ENCODE measurements around the gene STXBP6.
"Not testable (repeated sequence)": the region's sequence is repeated elsewhere in the genome, so short reads cannot be mapped to it uniquely, and the experiment has no call there.

The STXBP6 gene

DNA sequence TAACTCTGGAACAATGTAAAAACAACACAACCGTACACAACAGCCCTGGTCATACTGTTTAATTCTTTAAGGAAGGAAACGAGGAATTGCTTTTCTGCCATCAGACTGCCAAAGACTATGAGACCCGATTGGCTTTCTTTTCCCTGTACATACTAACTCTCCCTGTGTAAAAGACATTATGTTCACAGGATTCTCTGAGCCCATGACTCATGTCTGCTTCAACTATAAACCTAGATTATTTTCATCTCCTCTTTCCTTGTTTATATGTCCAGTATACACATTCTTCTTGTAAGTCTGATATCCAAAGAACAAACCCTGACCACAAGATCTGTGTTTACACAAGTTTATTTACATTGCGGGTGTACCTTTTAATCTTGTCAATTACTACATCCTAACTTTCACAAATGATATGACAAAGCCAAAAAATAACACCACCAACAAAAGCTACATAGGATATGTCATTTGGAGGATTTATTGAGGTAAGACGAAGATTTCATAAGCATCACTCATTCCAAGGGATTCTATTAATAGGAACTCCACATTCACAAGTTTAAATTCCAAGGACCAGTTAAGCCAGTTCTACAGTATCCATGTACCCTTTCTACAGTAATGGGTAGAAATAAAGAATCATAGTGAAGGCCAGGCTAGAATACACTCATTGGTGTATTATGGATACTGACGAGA, 67.3 kb downstream of the STXBP6 start:
- no peak for DNase-seq

DNA sequence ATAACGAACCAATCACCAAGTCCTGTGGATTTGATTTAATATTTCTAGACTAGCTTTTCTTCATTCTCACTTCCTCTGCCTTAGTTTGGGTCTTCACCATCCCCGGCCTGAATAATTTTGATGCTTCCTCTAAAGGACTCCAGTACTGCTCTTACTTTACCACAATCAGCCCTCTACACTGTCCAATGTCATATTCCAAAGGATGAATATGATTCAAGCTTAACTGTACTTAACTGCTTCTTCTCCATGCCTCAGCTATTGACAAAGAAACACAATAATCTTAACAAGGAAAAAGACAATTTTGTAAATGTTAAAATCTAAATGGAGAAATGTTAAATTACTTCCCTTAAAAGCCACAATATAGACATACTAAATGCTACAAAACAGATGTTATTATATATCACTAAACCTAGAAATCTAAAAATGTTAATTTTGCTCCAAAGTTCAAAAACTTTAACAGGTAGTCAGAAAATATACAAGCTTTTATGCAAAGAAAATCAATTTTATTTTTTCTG, 70.2 kb downstream of the STXBP6 start:
- DNase-seq, result no peak

DNA sequence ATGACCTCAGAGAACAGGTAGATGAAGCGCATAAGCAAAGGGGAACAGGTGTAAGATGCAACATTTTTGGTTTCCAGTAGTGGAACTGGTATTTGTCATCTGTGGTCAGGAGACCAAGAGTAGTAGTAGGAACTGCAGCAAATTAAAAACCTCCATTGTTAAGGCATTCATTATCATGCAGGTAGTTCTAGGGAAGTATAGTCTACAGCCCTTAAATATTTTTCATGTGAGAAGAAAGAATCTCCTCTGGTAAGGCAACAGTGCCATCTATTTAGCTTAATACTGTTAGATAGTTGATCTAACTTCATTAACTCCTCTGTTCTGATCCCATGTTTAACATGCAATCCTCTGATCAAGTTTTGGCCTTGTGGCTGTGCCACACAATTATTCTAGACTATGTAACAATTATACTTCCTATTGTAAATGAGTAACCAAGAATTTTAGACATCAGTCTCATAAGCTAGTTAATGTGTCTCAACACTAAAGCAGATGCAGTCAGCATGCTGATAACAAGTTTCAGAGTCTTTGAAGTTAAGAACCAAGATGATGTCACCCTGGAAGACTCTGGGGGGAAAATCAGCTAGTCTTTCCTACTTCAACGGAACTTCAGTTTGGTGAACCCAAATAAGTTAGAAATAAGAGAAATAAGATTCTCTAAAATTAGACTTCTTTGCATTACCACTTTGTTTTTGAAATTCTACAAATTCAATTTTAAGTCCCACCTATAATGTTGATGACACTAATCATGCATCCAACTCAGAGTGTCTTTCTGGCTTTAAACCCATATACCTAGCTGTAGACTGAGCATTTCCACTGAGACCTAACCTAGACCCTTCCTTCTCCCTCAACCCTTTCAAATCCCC, 70.9 kb downstream of the STXBP6 start:
- DNase-seq, result no peak

DNA sequence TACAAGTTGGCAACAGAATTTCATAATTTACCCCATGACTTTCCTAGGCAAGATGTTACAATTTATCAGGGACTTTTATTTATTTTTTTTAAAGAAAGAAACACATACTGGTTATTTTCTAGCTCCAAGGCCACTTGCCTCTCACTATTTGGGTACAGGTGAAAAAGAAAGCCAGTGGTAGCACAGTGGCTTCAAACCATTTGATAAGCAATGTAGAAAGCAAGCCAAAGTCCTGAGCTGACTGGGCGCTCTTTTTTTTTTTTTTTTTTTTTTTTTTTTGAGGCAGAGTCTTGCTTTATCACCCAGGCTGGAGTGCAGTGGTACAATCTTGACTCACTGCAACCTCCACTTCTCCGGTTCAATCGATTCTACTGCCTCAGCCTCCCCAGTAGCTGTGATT, 73.3 kb downstream of the STXBP6 start:
- DNase-seq, result no peak

DNA sequence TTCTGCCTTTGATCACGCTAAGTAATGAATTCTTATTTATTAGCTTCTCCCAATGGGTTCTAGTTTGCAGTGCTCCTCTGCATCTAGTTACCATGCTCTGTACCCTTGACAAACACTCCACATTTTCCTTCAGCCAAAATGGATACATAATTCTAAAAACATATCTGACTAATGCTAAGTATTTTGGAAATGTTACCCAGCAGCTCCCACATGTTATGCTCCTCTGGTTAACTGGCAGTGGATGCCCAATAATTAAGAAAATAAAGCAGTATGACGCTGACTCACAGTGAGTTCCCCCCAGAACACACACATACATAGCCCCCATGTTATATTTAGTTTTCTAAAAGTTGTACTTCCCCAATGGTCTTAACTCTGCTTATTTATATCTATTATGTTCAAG, 74.6 kb downstream of the STXBP6 start:
- no peak for DNase-seq

DNA sequence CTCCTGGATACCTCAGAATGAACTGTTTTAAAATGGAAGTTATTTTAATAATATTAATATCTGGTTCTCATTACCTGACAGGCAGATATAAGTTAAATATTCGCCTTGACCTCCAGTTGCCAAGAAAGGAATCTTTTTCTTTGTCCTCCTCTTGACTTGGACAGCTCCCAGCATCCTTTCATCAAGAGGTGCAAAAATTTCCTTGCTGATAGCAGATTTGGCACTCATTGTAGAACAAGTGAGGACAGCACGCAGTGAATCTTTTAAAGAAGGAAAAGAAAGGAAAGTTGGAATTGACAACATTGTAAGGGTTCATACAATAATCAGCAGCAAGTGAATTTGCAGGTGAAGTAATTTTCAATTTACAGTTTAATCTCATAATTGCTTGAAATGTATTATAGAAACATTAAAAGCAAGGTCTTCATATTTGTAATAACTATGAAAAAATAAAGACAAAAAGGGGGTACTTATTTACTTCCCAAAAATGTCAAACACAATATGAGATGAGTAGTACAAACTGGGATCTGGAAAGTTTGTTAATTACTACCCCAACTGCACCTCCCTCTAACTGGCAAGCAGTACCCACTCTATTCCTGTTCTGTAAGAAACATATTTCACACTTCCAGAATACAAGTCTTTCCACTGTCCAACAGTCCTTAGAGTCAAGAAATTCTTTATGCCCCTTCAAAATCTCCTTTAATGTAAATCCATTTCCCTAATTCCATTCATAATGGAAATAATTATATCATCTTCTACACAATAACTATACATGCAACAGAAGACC, 75.2 kb downstream of the STXBP6 start:
- no peak for DNase-seq

DNA sequence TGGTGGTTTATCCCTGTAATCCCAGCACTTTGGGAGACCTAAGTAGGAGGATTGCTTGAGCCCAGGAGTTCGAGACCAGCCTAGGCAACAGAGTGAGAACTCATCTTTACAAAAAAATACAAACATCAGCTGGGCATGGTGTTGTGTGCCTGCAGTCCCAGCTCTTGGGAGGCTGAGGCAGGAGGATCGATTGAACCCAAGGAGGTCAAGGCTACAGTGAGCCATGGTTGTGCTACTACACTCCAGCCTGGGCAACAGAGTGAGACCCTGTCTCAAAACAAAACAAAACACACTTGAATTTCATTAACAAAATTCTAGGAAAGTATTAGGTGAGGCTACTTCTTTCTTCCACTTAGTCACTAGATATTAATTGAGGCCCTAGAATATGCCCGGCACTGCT, 77.1 kb downstream of the STXBP6 start:
- no peak for DNase-seq

DNA sequence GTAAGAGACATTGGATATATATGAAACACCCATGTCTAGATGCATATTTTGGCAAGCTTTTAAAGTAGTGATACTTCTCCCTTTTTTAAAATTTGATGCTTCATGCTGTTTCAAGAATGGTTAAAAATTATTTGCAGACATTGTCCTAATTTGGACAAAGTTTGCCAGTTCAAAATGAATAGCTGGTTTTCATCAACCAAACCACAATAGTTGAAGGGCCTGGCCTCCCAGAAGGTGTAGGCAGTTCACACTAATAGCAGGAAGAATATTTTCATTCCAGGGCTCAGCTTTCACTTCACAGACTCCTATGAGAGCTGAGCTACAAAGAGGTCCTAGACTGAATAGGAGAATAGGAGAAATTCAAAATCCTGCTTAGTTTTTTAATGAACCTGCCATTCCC, 78.7 kb downstream of the STXBP6 start:
- DNase-seq, result no peak

DNA sequence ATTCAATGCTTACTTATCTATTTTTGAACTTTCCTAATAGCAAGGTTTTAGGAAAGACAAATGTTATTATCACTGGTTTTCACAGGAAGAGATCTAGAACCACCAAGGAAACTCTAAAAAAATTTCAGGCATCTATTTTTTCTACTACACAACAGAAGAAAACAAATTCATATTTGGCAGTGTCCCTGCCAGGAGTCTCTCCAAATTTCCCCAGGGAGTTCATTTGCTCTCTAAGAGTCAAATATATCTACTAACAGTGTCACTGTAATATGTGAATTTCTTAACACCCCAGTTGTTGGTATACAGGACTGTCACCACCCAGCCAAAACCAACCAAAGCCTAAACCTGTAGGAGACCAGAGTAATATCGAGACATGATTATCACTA, 83.4 kb downstream of the STXBP6 start:
- DNase-seq, result no peak

DNA sequence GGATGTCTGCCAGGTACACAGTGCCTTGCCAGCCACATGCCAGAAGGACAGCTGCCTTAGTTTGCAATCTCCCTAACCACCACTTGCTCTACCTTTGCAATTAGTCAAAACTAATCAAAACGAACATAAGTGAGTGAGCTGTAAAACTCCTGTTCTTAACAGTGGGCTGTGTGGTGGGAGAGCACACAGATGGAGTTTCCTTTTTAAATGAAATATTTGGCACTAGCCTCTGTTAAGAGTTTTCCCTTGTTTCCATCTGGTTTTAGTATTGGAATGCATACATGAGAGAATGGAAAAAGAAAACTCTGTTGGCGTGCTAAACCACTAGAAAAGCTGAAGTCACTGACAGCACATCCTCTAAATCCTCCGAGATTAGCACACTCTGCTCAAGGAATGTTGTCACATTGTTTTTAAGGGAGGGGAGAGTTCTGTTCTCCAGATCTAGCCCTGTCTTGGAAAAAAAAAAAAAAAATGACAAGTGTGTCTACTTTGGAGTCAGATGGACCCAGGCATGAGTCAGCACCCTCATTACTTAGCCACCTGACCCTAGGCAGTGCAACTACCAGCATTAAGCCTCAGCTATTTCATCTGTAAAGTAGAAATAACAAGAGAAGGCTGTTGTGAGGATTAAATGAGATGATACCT, 83.9 kb downstream of the STXBP6 start:
- DNase-seq, result no peak

DNA sequence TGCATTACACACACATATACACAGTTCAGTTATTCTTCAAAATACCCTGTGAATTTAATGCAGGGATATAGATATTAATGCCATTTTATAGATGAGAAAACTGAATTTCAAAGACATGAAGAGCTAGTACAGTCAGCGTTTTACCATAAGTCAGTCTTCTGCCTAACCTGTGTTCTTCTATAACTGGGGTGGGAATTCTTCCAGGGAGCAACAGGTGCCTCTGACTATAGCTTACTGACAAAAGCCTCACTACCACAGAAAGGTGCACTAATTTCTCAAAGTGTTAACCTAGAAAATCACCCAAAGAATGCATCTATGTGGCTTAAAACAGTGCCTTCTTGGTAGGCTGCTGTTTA, 84.4 kb downstream of the STXBP6 start:
- no peak for DNase-seq

DNA sequence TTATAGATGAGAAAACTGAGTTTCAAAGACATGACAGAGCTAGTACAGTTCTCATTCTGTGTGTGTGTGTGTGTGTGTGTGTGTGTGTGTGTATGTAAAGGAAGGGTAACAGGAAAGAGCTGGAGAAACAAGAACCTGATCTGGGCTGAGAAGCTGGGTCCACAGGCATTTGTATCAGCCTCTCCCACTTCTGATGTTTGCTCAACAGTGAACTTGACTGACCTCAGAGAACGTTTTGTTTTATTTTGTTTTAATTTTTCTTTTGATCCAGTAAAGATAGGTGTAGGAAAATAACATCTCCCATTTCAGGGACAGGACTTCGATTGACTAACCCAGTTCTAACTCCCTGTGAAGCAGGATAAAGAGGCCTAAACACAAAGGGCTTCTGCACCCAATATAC, 85.4 kb downstream of the STXBP6 start:
- no peak for DNase-seq

DNA sequence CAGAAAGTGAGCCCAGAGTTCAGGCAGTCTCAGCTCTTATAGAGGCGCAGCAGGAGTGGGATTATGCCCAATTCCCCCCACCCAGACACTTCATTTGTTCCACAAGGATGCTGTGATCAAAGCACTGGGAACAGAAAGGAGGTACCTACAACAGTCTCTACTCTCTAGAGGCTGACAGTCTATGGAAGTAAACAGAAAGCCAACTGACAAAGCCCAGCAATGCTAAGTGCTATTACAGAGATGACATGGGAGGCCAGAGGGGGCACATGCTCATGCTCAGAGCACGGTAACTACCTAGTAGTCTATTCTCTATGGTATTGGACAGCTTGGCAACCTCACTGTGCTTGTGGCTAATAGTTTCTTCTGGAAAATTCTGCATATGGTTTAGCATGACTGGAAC, 85.9 kb downstream of the STXBP6 start:
- DNase-seq, result no peak

DNA sequence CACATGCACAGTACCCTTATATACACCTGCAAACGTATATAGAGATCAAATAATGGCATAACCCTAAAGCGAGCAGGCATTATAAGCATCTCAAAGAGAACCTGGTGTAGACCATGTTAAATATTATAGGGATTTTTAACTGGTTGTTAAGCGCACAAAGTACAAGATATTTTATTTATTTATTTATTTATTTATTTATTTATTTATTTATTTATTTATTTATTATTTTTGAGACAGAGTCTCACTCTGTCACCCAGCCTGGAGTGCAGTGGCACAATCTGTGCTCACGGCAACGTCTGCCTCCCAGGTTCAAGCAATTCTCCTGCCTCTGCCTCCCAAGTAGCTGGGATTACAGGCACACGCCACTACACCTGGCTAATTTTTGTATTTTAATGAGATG, 87.8 kb downstream of the STXBP6 start:
- not testable (repeated sequence) for DNase-seq

DNA sequence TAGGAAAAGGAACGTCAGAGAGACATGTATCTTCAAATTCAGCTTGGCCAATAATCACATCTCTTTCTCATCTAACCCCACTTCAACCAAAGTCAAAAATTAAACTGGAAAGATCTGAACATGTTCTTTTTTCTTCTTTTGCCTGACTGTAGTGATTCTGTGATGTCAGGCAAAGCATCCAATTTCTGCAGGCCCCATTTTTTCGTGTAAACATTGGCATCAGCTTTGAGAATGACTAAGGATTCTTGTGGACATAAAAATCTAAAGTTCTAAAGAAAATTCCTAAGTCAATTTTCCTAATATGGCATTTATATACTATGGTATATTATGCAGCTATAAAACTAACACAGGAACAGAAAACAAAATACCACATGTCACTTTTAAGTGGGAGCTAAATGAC, 89.1 kb downstream of the STXBP6 start:
- no peak for DNase-seq

DNA sequence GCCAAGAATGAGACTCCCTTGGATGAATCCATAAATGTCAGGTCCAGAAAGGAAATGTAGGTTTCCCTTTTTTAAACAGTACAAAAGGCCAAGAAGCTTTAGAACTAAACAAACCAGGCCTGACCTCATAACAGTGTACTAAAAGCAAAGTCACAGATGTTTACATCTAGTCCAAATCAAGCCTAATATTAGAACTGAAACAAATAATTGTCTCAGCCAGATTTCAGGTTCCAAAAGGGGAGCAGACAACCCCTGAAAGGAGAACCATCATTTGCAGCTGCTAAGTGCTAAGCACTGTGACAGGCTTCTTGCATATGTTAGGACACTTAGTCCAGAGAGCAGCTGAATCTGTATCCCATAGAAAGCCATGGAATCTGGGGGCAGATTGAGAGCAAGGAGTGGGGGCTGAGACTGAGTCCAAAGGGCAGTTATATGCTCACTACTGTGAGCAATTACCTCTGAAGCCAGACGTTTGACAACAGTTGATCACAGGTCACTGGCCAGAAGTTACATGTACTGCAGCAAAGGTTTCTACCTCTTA, 90.1 kb downstream of the STXBP6 start:
- DNase-seq, result no peak

DNA sequence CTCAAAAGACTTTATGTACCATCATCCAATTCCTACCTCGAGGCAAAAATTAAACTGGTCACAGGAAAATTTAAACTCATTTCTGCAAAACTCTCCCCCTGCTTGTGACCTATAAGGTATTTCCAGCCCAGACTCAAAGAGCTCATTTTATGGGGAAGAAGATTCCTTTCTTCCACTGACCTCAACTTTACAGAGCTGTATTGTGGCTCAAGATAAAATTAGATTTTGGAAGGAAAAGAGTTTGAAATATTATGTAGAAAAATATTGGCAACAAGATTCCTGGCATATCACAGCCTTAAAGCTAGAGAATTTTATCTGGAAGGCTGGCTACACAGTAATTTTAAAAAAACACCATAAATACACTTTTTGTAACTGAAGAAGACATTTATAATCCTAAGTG, 91.7 kb downstream of the STXBP6 start:
- DNase-seq, result no peak

DNA sequence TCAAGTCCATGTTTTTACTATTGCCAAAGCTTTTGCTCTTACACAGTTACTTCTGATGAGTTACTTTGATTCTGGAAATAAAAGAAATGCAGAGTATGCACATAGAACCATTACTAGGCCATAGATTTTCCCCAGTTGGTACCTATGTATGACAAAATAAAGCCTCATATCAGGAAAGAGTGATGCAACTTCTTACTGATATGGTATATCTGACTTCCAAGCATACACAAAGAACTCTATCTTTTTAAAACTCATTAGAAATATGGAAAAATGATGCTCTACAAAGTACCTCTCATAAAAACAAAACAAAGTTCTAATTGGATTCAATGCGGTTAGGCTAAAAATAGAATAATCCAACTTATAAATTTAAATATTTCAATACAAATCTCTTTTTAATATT, 92.1 kb downstream of the STXBP6 start:
- DNase-seq, result no peak

DNA sequence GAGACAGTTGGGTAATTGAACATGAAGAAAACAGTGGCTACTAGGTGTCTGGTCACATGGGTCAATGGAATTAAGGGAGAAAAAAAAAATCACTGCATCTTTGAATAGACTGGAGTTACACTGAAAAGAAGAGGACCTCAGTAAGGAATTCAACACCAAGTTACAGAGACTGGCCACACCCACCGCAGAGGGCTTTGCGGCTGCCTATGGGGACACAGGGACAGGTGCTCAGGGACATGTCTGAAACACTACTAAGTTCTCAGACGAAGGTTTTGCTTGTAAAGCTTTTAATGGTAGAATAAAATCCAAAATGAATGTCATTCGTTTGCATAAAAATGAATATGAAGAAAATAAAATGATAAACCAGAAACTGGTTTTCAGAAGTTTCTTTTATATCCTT, 93.8 kb downstream of the STXBP6 start:
- DNase-seq, result no peak

DNA sequence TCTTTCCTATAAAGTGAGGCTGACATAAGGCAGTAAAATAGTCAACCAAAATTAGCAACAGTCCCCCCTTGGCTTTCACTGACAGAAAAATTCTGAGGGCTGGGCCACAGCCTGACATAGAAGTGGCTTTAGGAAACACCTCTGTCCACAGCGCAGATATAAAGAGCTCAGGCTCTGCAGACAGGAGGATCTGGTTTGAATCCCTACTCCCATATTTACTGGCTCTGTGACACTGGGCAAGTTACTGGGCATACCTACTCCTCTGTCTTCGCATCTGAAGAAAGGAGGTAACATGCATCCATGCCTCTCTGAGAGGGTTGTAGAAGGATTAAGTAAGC, 95.3 kb downstream of the STXBP6 start:
- no peak for DNase-seq

DNA sequence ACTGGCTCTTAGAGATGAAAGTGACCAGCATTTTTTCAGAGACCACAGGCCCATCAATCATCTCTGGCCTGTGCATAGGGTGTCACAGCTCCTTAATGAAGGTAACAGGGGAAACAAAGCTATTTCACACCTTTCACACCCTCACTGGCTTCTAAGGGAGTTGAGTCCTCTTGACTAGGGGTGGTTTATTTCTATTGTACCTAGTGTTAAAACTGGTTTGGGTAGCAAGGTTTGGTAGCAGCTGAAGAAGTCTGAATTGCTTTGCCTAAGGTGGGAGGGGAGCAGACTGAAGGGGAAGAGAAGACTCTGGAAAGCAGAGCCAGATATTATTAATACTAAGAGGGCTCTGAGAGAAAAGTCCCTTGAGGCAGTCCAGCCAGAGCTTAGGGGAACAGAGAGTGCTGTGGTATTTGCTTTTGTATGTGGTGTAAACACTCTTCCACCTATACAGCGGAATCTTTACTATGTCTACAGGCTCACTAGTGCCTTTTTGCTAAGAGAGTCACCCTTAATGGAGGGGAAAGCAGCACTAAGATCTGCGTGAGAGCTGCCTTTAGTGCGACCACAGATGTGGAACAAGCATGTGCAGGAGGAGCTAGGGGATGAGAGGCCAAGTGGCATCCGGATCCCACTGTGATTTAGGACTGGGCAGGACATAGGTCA, 95.8 kb downstream of the STXBP6 start:
- DNase-seq, result no peak

DNA sequence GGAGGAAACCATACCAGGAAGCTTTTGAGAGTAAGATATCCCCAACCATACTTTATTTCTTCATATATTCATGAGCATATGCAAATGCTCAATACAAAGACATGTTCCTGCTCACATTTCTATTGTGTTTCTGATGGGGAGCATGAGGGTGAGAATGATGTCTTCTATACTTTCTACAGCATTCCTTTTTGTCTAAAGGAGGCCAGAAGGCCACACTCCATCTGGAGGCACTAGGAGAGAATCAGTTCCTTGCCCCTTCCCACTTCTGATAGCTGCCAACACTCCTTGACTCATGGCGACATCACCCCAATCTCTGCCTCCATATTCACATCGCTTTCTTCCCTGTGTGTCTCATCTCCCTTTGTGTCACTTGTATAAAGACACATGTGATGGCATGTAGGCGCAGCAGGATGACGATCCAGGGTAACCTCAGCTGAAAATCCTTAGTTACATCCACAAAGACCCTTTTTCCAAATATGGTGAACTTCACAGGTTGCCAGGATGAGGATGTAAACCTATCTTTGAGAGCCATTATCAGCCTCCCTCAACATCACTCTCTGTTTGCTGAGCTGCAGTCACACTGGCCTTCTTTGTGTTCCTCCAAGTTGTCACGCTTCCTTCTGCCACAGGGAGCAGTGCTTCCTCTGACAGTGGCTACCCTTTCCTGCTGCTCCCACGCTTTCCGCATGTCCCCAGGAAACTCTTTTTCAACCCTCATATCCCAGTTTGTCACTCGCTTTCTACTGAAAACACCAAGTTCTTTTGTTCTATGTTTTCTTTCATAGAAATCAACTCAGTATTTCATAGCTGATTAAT, 96.9 kb downstream of the STXBP6 start:
- no peak for DNase-seq

Measured in activated CD4-positive, CD25-positive, alpha-beta regulatory T cell treated with anti-CD3 and anti-CD28 coated beads, Interleukin-2, amount 50 U/mL, for 72 hours (primary cell).